Measurements from ENCODE around the gene SCD5. TPM values are rescaled to one million over a fixed set of nuclear protein-coding genes. Genes with fewer than 3 reads are reported as not detected.

The SCD5 gene
- total and polyA plus RNA-seq, 2 of the 4 experiments (the other 2 are of a cell fraction), result 12.4 to 13.5 TPM

DNA sequence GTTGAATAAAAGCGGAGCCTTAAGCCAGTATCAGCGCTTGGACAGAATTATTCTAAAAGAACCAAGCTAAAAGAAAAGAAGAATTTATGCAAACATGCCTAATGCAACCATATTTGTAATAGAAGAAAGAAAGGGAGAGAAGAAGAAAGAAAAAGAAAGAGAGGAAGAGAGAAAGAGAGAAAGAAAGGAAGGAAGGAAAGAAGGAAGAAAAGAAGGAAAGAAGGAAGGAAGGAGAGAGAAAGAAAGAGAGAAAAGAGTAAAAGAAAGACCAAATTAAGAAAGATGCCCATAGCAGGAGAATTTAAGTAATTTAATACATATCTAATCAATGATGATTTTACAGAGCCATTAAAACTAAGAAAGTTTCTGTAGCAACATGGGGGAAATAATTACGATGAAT, 206.0 kb downstream of the SCD5 start:
- ChIA-PET CTCF (no interaction called here), POLR2A (ENCODE audit: unreplicated experiment) (no interaction called here)
- Histone ChIP-seq H3K18ac (ENCODE audit: low read depth, low read length) (no peak overlapping the region), H3K9me1 (ENCODE audit: insufficient read depth, low read length) (no peaks in the 10 kb centered on the region), H3K36me3 (ENCODE audit: control insufficient read depth, insufficient read depth, low read length) (no peaks in the 10 kb centered on the region), H2BK20ac (ENCODE audit: low read depth, low read length) (no peak overlapping the region), H3K79me1 (ENCODE audit: low read depth in 1 of 2, low read length in 2 of 2) (no peaks in the 10 kb centered on the region), H3K9me3 (ENCODE audit: control insufficient read depth, insufficient read depth, low read length) (no peaks in the 10 kb centered on the region), H3K9ac (ENCODE audit: low read depth, low read length) (no peak overlapping the region), H3K14ac (replicated peaks; ENCODE audit: low read depth, low read length) (no peak overlapping the region), H2BK120ac (ENCODE audit: low read depth, low read length) (no peak overlapping the region), H4K91ac (ENCODE audit: insufficient read depth, low read depth, low read length) (no peak overlapping the region), H2AFZ (replicated peaks; ENCODE audit: low read length, poor library complexity) (no peak overlapping the region), H2AK9ac (replicated peaks; ENCODE audit: low read depth, low read length, poor library complexity) (no peak overlapping the region), H2BK5ac (ENCODE audit: low read depth, low read length, poor library complexity, severe bottlenecking) (no peak overlapping the region), H4K20me1 (ENCODE audit: insufficient read depth, low read length) (no peaks in the 10 kb centered on the region), H3K4me3 (ENCODE audit: insufficient read depth, low read depth, low read length) (no peak overlapping the region), H2BK15ac (ENCODE audit: low read depth, low read length) (no peak overlapping the region), H3K4ac (ENCODE audit: low read depth, low read length) (no peak overlapping the region), H3K4me1 (ENCODE audit: control insufficient read depth, insufficient read depth, low read length) (no peaks in the 10 kb centered on the region), H4K5ac (ENCODE audit: low read depth, low read length) (no peak overlapping the region), H3K27me3 (ENCODE audit: control insufficient read depth, insufficient read depth, low read length) (peaks cover 37% of the 10 kb centered on the region), H3K4me2 (ENCODE audit: low read depth, low read length) (no peak overlapping the region), H3K23ac (ENCODE audit: low read depth, low read length) (no peak overlapping the region), H2AK5ac (ENCODE audit: low read depth, low read length) (no peak overlapping the region), H3K27ac (ENCODE audit: insufficient read depth, low read length) (no peak overlapping the region), H3K56ac (ENCODE audit: extremely low read depth, insufficient read depth, low read length) (no peak overlapping the region), H4K8ac (ENCODE audit: low read depth in 2 of 2, low read length in 2 of 2) (no peak overlapping the region)
- WGBS, 2 experiments (ENCODE audit: extremely low coverage in 2 of 2, insufficient read length in 1 of 2), result no CpG with 5 or more reads among the region's 3 CpGs
- DNase-seq (no peak), ATAC-seq (ENCODE audit: low read depth) (no peak)
- BruUV-seq (replicated peaks), result no TSS peak
- TF ChIP-seq POLR2A (IDR thresholded peaks at IDR 0.05; ENCODE audit: low read depth, low read length), result no peak
- no peak for TF ChIP-seq BHLHE40 (IDR thresholded peaks at IDR 0.05; ENCODE audit: low read depth, low read length)
- TF ChIP-seq MAZ (IDR thresholded peaks at IDR 0.05; ENCODE audit: borderline replicate concordance, low read depth, low read length), result no peak
- TF ChIP-seq RAD21 (IDR thresholded peaks at IDR 0.05; ENCODE audit: low read length), result no peak
- no peak for TF ChIP-seq MXI1 (IDR thresholded peaks at IDR 0.05; ENCODE audit: borderline replicate concordance, low read depth, low read length)
- TF ChIP-seq CEBPB (IDR thresholded peaks at IDR 0.05; ENCODE audit: low read depth, low read length), result no peak
- TF ChIP-seq SMC3 (IDR thresholded peaks at IDR 0.05; ENCODE audit: low read depth, low read length), result no peak
- in situ Hi-C loops (cut with MboI; ENCODE audit: low sequenced_read_pairs), result no loop called here
- dilution Hi-C loops (cut with HindIII; ENCODE audit: low sequenced_read_pairs, unreplicated experiment), result no loop called here
- intact Hi-C loops (cut with micrococcal nuclease), result no loop called here

Measured in IMR-90 (cell line).